Hepatocyte (in vitro differentiated cells): ENCODE data around the gene OLIG3. TPM values are rescaled to one million over a fixed set of nuclear protein-coding genes. Genes with fewer than 3 reads are reported as not detected.

Experiments used
- DNase-seq: peaks from one replicate; pipeline ENCODE4 v3.0.0-alpha.2; 2016; ENCODE audit warnings: low spot score
- H2AFZ ChIP-seq: fragments of 200-600 bp; sonication (generic); 2 replicates; pipeline ENCODE4 v1.6.0; 2016; ENCODE audit warnings: antibody characterized with exemption, mild to moderate bottlenecking
- H3K27ac ChIP-seq: fragments of 200-600 bp; sonication (generic); 2 replicates; pipeline ENCODE4 v1.5.1; 2016; ENCODE audit warnings: mild to moderate bottlenecking
- H3K27me3 ChIP-seq: fragments of 200-600 bp; sonication (generic); 2 replicates; pipeline ENCODE4 v1.6.1; 2016
- H3K36me3 ChIP-seq: fragments of 200-600 bp; sonication (generic); replicated peaks from 2 replicates; pipeline ENCODE4 v1.5.1; 2016; ENCODE audit warnings: low read depth; ENCODE audit not compliant: insufficient read depth
- H3K4me1 ChIP-seq: fragments of 200-600 bp; sonication (generic); 2 replicates; pipeline ENCODE4 v1.5.1; 2016; ENCODE audit warnings: mild to moderate bottlenecking, moderate library complexity; ENCODE audit not compliant: insufficient read depth
- H3K4me2 ChIP-seq: fragments of 200-600 bp; sonication (generic); 2 replicates; pipeline ENCODE4 v1.6.0; 2016
- H3K4me3 ChIP-seq: fragments of 200-600 bp; sonication (generic); 2 replicates; pipeline ENCODE4 v1.5.1; 2016; ENCODE audit warnings: mild to moderate bottlenecking
- H3K79me2 ChIP-seq: fragments of 200-600 bp; sonication (generic); 2 replicates; pipeline ENCODE4 v1.6.0; 2017; ENCODE audit warnings: mild to moderate bottlenecking
- H3K9me2 ChIP-seq: fragments of 200-600 bp; sonication (generic); replicated peaks from 2 replicates; pipeline ENCODE4 v1.6.0; 2017; ENCODE audit warnings: mild to moderate bottlenecking; ENCODE audit not compliant: insufficient read depth
- H3K9me3 ChIP-seq: fragments of 200-600 bp; sonication (generic); 2 replicates; pipeline ENCODE4 v1.5.1; 2016; ENCODE audit warnings: low read depth, mild to moderate bottlenecking
- H4K20me1 ChIP-seq: fragments of 200-600 bp; sonication (generic); 2 replicates; pipeline ENCODE4 v1.6.0; 2016; ENCODE audit warnings: mild to moderate bottlenecking; ENCODE audit not compliant: insufficient read depth, poor library complexity, severe bottlenecking
- EZH2 ChIP-seq: fragments of 200-600 bp; sonication (generic); IDR thresholded peaks from 2 replicates; pipeline ENCODE4 v1.6.1; 2016; ENCODE audit warnings: antibody characterized with exemption, mild to moderate bottlenecking, borderline replicate concordance
- EZH2phosphoT487 ChIP-seq: fragments of 200-600 bp; sonication (generic); IDR thresholded peaks from one replicate; pipeline ENCODE4 v1.6.1; 2018; ENCODE audit warnings: antibody characterized with exemption, mild to moderate bottlenecking, low read depth, moderate library complexity; ENCODE audit not compliant: unreplicated experiment, severe bottlenecking
- WGBS: methylation state at CpG from one replicate; pipeline ENCODE4 v1.1.6; 2016; ENCODE audit warnings: low lambda C conversion rate; ENCODE audit errors: missing lambda C conversion rate; 5-methylcytosine and 5-hydroxymethylcytosine counted together
- polyA plus RNA-seq: library from polyadenylated mRNA; unstranded; fragments of >200 nt; fragmentation: Nextera tagmentation; extraction: Ambion mirVana; gene quantifications from 2 replicates; pipeline ENCODE4 v1.2.1, GENCODE V29; 2016
- total RNA-seq: library from RNA; depleted of rRNA; stranded (reverse); fragments of >200 nt; gene quantifications from 2 replicates; pipeline ENCODE4 v1.2.3, GENCODE V29; 2014
- TF ChIP-seq, protein P1 (sequence below): fragments of 200-600 bp; sonication (generic); IDR thresholded peaks from 2 replicates; pipeline ENCODE4 v1.5.1; 2016; ENCODE audit warnings: antibody characterized with exemption, mild to moderate bottlenecking; ENCODE audit not compliant: poor library complexity

OLIG3 gene
- total and polyA plus RNA-seq, 2 experiments from 2014 or later: not detected

DNA sequence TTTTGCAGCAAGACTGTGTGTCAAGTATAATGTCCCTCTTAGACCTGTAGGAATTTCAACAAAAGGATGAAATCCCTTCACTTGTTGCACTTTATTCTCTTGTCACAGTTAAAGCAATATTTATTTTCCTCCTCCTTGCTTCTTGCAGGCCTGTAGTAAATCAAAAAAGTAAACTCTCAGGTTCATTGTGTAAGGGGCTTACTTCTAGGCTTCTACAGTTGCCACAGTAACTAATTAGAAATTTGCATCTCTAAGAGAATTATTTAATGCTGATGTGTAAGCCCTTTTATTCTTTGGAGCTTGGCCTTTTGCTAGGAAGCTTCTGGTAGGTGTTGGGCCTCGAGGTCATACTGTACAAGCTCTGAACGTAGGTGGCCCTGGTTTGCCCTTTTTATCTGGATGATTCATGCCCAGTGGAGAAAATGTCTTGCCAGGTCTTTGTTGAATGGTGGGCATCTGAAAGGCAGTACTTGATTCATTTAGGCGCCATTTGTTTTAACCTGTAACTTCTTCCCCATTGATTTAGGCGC lies 47.4 kb upstream of the OLIG3 start:
- Histone ChIP-seq H3K79me2 (no peaks in the 10 kb centered on the region), H3K4me1 (no peaks in the 10 kb centered on the region), H3K4me3 (no peak overlapping the region), H4K20me1 (no peaks in the 10 kb centered on the region), H3K9me3 (no peaks in the 10 kb centered on the region), H3K36me3 (no peaks in the 10 kb centered on the region), H3K27ac (no peak overlapping the region), H3K27me3 (no peaks in the 10 kb centered on the region), H2AFZ (no peak overlapping the region), H3K9me2 (no peaks in the 10 kb centered on the region), H3K4me2 (no peak overlapping the region)
- no peak for DNase-seq
- TF ChIP-seq EZH2 (no peak), EZH2phosphoT487 (no peak)
- TF ChIP-seq, protein P1, sequence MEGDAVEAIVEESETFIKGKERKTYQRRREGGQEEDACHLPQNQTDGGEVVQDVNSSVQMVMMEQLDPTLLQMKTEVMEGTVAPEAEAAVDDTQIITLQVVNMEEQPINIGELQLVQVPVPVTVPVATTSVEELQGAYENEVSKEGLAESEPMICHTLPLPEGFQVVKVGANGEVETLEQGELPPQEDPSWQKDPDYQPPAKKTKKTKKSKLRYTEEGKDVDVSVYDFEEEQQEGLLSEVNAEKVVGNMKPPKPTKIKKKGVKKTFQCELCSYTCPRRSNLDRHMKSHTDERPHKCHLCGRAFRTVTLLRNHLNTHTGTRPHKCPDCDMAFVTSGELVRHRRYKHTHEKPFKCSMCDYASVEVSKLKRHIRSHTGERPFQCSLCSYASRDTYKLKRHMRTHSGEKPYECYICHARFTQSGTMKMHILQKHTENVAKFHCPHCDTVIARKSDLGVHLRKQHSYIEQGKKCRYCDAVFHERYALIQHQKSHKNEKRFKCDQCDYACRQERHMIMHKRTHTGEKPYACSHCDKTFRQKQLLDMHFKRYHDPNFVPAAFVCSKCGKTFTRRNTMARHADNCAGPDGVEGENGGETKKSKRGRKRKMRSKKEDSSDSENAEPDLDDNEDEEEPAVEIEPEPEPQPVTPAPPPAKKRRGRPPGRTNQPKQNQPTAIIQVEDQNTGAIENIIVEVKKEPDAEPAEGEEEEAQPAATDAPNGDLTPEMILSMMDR: no peak
- whole genome bisulfite sequencing: 95% methylated on average over 4 of the region's 4 CpGs

DNA sequence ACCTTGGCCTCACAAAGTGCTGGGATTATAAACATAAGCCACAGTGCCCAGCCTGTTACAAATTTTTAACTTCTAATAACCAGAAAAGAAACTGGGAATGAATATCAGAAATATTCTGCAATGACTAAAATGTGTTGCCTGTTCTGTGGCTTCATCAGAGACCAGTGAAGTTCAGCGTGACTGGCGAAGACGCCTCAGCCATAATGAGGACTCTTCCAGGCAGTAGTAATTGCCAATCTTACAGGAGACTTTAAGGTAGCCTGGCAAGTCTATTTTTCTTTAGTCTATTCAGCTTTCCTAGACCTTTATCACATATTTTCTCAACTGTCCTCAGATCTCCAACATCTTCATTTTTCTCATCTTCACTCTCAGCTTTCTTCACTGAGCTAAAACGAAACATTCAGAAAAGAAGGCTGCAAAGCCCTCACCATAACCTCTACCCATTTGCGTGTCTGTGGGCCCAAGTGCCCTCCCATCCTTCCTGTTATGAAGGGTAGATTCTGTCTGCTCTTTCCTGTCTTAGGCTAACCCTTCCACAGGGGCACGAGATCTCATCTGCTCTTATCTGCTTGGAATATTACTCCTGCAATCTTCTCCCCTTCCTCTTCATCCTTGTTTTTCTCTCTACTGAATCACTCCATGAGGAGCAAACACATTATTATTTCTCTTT lies 42.0 kb upstream of the OLIG3 start:
- Histone ChIP-seq H3K36me3 (no peaks in the 10 kb centered on the region), H3K9me2 (no peaks in the 10 kb centered on the region), H3K27me3 (no peaks in the 10 kb centered on the region), H3K79me2 (no peaks in the 10 kb centered on the region), H3K4me1 (no peaks in the 10 kb centered on the region), H2AFZ (no peak overlapping the region), H4K20me1 (no peaks in the 10 kb centered on the region), H3K4me3 (no peak overlapping the region), H3K9me3 (no peaks in the 10 kb centered on the region), H3K4me2 (no peak overlapping the region), H3K27ac (no peak overlapping the region)
- DNase-seq: no peak
- TF ChIP-seq EZH2phosphoT487: no peak
- no peak for TF ChIP-seq EZH2
- TF ChIP-seq, protein P1: no peak
- WGBS: 91% methylated on average over 6 of the region's 6 CpGs

DNA sequence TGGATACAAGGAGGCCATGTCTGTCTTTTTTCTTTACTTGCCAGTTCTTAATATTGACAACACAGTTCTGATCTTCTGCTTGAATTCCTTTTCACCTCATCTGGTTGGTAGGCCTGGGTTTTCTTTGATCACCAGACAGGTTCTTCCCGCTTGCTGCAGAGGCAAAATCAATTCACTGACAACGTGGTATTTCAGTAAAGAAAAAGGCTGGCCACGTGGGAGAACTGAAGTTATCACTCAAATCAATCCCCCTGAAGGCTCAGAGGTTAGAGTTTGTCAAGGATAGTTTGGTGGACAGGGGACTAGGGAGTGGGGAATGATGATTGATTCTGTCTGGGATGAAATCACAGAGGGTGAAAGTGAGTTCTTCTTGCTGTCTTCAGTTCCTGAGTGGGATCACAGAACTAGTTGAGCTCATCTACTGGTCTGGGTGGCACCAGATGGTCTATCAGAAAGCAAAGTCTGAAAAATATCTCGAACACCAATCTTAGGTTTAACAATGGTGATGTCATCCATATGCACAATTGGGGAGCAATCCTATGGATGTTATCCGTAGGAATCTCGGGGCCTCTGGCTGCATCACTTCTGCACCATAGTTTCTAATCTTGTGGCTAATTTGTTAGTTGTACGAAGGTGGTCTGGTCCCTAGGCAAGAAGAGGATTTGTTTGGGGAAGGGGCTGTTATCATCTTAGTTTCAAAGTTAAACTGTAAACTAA lies 37.3 kb upstream of the OLIG3 start:
- no peak overlapping the region for H3K4me2 ChIP-seq

More for the DNA sequence above, 37.3 kb upstream of the OLIG3 start:
- no peak for DNase-seq
- Histone ChIP-seq H3K27ac (no peak overlapping the region), H3K36me3 (no peaks in the 10 kb centered on the region), H3K4me3 (no peak overlapping the region), H3K27me3 (no peaks in the 10 kb centered on the region), H3K4me1 (no peaks in the 10 kb centered on the region), H2AFZ (no peak overlapping the region), H3K9me2 (no peaks in the 10 kb centered on the region), H3K9me3 (no peaks in the 10 kb centered on the region), H3K79me2 (no peaks in the 10 kb centered on the region), H4K20me1 (no peaks in the 10 kb centered on the region)
- 71% methylated on average over 7 of the region's 7 CpGs for WGBS
- TF ChIP-seq, protein P1: no peak
- TF ChIP-seq EZH2 (no peak), EZH2phosphoT487 (no peak)
